ENCODE measurements around the gene SOCS7. TPM values are rescaled to one million over a fixed set of nuclear protein-coding genes. Genes with fewer than 3 reads are reported as not detected.
A peak's percentile ranks its signal among the peaks of the same experiment; 100 is the strongest.

The SOCS7 gene
- total and polyA plus RNA-seq, 2 of the 4 experiments (the other 2 are of a cell fraction), result 6.5 to 6.8 TPM

DNA sequence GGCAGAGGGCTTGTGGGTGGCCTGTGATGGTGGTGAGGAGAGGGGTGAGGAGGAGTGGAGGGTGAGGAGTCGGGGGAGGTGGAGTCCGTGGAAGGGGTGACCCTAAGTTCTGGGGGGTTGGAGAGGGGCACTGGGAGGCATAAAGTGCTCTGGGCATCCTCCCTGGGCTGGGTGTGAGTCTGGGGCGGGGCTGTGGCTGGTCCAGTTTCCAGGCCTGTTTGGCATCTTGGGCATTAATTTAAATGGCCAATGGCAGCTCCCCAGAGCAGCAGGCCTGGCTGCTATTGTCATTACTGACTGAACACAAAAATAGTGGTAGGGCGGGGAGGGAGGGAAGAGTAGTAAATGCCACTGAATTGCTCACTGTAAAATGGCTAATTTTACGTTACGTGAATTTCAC lies 68.9 kb downstream of the SOCS7 start:
- Histone ChIP-seq H2BK120ac (ENCODE audit: low read depth, low read length) (no peak overlapping the region), H3K18ac (ENCODE audit: low read depth, low read length) (no peak overlapping the region), H2BK15ac (ENCODE audit: low read depth, low read length) (no peak overlapping the region), H3K79me1 (ENCODE audit: low read depth in 1 of 2, low read length in 2 of 2) (0 out of 4 replicates have a peak, but pooled peaks cover 0 to 2% of the 10 kb centered on the region in 2 experiments), H4K20me1 (ENCODE audit: insufficient read depth, low read length) (no peaks in the 10 kb centered on the region; the same call in 1 of the 2 replicates), H3K56ac (ENCODE audit: extremely low read depth, insufficient read depth, low read length) (no peak overlapping the region), H3K9me3 (ENCODE audit: control insufficient read depth, insufficient read depth, low read length) (no peaks in the 10 kb centered on the region), H3K27me3 (ENCODE audit: control insufficient read depth, insufficient read depth, low read length) (peaks cover 27% of the 10 kb centered on the region), H4K91ac (ENCODE audit: insufficient read depth, low read depth, low read length) (no peak overlapping the region), H2BK20ac (ENCODE audit: low read depth, low read length) (0 out of 2 replicates have a peak overlapping the region, but pooled peaks have one; percentile 18), H2AFZ (replicated peaks; ENCODE audit: low read length, poor library complexity) (no peak overlapping the region), H2BK5ac (ENCODE audit: low read depth, low read length, poor library complexity, severe bottlenecking) (no peak overlapping the region), H3K4me2 (ENCODE audit: low read depth, low read length) (no peak overlapping the region), H3K36me3 (ENCODE audit: control insufficient read depth, insufficient read depth, low read length) (no peaks in the 10 kb centered on the region), H3K14ac (replicated peaks; ENCODE audit: low read depth, low read length) (no peak overlapping the region), H3K27ac (ENCODE audit: insufficient read depth, low read length) (no peak overlapping the region), H3K4me3 (ENCODE audit: insufficient read depth, low read depth, low read length) (no peak overlapping the region), H4K8ac (ENCODE audit: low read depth in 2 of 2, low read length in 2 of 2) (peak overlapping the region in 1 of 2 experiments; percentile 55; a peak in 2 of 4 replicates), H4K5ac (ENCODE audit: low read depth, low read length) (no peak overlapping the region), H3K4me1 (ENCODE audit: control insufficient read depth, insufficient read depth, low read length) (peaks cover 14% of the 10 kb centered on the region), H3K23ac (ENCODE audit: low read depth, low read length) (no peak overlapping the region), H3K9ac (ENCODE audit: low read depth, low read length) (no peak overlapping the region), H2AK9ac (replicated peaks; ENCODE audit: low read depth, low read length, poor library complexity) (peak overlapping the region; percentile 58), H3K4ac (ENCODE audit: low read depth, low read length) (no peak overlapping the region), H3K9me1 (ENCODE audit: insufficient read depth, low read length) (0 out of 2 replicates have a peak, but pooled peaks cover 10% of the 10 kb centered on the region), H2AK5ac (ENCODE audit: low read depth, low read length) (no peak overlapping the region)
- no peak for ATAC-seq (ENCODE audit: low read depth)
- no peak for TF ChIP-seq FOS (IDR thresholded peaks at IDR 0.05; ENCODE audit: low read depth, low read length)
- TF ChIP-seq, protein P1, sequence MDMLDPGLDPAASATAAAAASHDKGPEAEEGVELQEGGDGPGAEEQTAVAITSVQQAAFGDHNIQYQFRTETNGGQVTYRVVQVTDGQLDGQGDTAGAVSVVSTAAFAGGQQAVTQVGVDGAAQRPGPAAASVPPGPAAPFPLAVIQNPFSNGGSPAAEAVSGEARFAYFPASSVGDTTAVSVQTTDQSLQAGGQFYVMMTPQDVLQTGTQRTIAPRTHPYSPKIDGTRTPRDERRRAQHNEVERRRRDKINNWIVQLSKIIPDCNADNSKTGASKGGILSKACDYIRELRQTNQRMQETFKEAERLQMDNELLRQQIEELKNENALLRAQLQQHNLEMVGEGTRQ (IDR thresholded peaks at IDR 0.05; ENCODE audit: low read depth, low read length), result no peak
- TF ChIP-seq, protein P2, sequence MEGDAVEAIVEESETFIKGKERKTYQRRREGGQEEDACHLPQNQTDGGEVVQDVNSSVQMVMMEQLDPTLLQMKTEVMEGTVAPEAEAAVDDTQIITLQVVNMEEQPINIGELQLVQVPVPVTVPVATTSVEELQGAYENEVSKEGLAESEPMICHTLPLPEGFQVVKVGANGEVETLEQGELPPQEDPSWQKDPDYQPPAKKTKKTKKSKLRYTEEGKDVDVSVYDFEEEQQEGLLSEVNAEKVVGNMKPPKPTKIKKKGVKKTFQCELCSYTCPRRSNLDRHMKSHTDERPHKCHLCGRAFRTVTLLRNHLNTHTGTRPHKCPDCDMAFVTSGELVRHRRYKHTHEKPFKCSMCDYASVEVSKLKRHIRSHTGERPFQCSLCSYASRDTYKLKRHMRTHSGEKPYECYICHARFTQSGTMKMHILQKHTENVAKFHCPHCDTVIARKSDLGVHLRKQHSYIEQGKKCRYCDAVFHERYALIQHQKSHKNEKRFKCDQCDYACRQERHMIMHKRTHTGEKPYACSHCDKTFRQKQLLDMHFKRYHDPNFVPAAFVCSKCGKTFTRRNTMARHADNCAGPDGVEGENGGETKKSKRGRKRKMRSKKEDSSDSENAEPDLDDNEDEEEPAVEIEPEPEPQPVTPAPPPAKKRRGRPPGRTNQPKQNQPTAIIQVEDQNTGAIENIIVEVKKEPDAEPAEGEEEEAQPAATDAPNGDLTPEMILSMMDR (conservative IDR thresholded peaks at IDR 0.05; ENCODE audit: low read depth, low read length), result no peak
- DNase-seq, result no peak
- ChIA-PET POLR2A (ENCODE audit: unreplicated experiment) (no interaction called here), CTCF (interaction anchor here (1.5 kb wide), 1 partner anchor 71 kb away, joined by 3 read pairs; no protein-coding TSS in a partner anchor)
- dilution Hi-C loops (cut with HindIII; ENCODE audit: low sequenced_read_pairs, unreplicated experiment) (no loop called here), intact Hi-C loops (cut with micrococcal nuclease) (loop anchor here (5.0 kb wide), 2 partner anchors 67 to 162 kb away; no protein-coding TSS in a partner anchor), in situ Hi-C loops (cut with MboI; ENCODE audit: low sequenced_read_pairs) (no loop called here)
- no CpG with 5 or more reads among the region's 6 CpGs for WGBS, 2 experiments (ENCODE audit: extremely low coverage in 2 of 2, insufficient read length in 1 of 2)
- BruUV-seq (replicated peaks), result no TSS peak
